OCI-LY7 (cell line): Measurements from ENCODE around the gene KRCC1.

Experiments used
- CTCF ChIP-seq: fragments of 200-600 bp; sonication (generic); conservative IDR thresholded peaks from 2 replicates; pipeline ENCODE4 v1.5.1; 2014; ENCODE audit warnings: mild to moderate bottlenecking, antibody characterized with exemption, low read length, moderate library complexity, mixed read lengths
- EZH2phosphoT487 ChIP-seq: fragments of 200-600 bp; sonication (generic); IDR thresholded peaks from 2 replicates; pipeline ENCODE4 v1.6.1; 2018; ENCODE audit warnings: low read depth, borderline replicate concordance, mild to moderate bottlenecking, mixed run types, antibody characterized with exemption, low read length, moderate library complexity, mixed read lengths

- TF ChIP-seq CTCF = no peak
- no peak for TF ChIP-seq EZH2phosphoT487
These were observed 13.1 kb downstream of the KRCC1 start for GRCh38 chr2:88042476-88042875.
